Measurements from ENCODE around the gene TOX2.

- TF ChIP-seq CTCF (IDR thresholded peaks at IDR 0.05; ENCODE audit: low read depth, low read length, poor library complexity, severe bottlenecking): no peak
- TF ChIP-seq EZH2phosphoT487 (IDR thresholded peaks at IDR 0.05; ENCODE audit: borderline replicate concordance, low read length): no peak
Observed at GRCh38 chr20:44065401-44066340, 151.0 kb downstream of the TOX2 start.
